ENCODE data around the gene ULK2. TPM values are rescaled to one million over a fixed set of nuclear protein-coding genes. Genes with fewer than 3 reads are reported as not detected.
A peak's percentile ranks its signal among the peaks of the same experiment; 100 is the strongest.

ULK2 gene
- total RNA-seq, 1 donor from 2014 or later = 20.6 TPM

- Mint-ChIP-seq H3K4me3 (no peak overlapping the region), H3K9me3 (no peaks in the 10 kb centered on the region), H3K36me3 (peaks cover 28% of the 10 kb centered on the region), H3K27ac (no peak overlapping the region), H3K27me3 (ENCODE audit: insufficient read depth, low read depth) (no peaks in the 10 kb centered on the region), H3K4me1 (no peaks in the 10 kb centered on the region)
- DNase-seq (ENCODE audit: low spot score) = no peak
- Histone ChIP-seq H2AFZ (replicated peaks) (no peak overlapping the region), H4K20me1 (ENCODE audit: low read depth) (no peaks in the 10 kb centered on the region), H3K27ac (no peak overlapping the region), H3K4me1 (no peaks in the 10 kb centered on the region), H3K27me3 (no peaks in the 10 kb centered on the region), H3K79me2 (ENCODE audit: low read depth) (no peaks in the 10 kb centered on the region), H3F3A (ENCODE audit: low read depth) (no peaks in the 10 kb centered on the region), H3K36me3 (peaks cover 13% of the 10 kb centered on the region), H3K9me3 (ENCODE audit: low read depth) (no peaks in the 10 kb centered on the region), H3K4me3 (no peak overlapping the region), H3K4me2 (no peak overlapping the region), H3K9ac (no peak overlapping the region)
- no peak for TF ChIP-seq CTCF (IDR thresholded peaks at IDR 0.05)
- no peak for TF ChIP-seq EZH2phosphoT487 (IDR thresholded peaks at IDR 0.05)
- no peak for TF ChIP-seq EZH2 (IDR thresholded peaks at IDR 0.05)
These were observed 36.7 kb upstream of the ULK2 start for GRCh38 chr17:19904412-19904811.

GRCh38 chr17:19900809-19901208, 33.1 kb upstream of the ULK2 start:
- Histone ChIP-seq H3K27ac (no peak overlapping the region), H3K4me3 (no peak overlapping the region), H3K4me2 (no peak overlapping the region), H3K79me2 (ENCODE audit: low read depth) (no peaks in the 10 kb centered on the region), H3K9me3 (ENCODE audit: low read depth) (no peaks in the 10 kb centered on the region), H3K36me3 (no peaks in the 10 kb centered on the region), H3K27me3 (no peaks in the 10 kb centered on the region), H3K9ac (no peak overlapping the region), H2AFZ (replicated peaks) (no peak overlapping the region), H3K4me1 (peaks cover 13% of the 10 kb centered on the region), H3F3A (ENCODE audit: low read depth) (peaks cover 8% of the 10 kb centered on the region), H4K20me1 (ENCODE audit: low read depth) (no peaks in the 10 kb centered on the region)
- H3K4me3 Mint-ChIP-seq = no peak overlapping the region
- TF ChIP-seq CTCF (IDR thresholded peaks at IDR 0.05) = no peak
- TF ChIP-seq EZH2phosphoT487 (IDR thresholded peaks at IDR 0.05) = no peak
- TF ChIP-seq EZH2 (IDR thresholded peaks at IDR 0.05) = no peak
- H3K27ac Mint-ChIP-seq = no peak overlapping the region
- no peak for DNase-seq (ENCODE audit: low spot score)
- H3K27me3 Mint-ChIP-seq (ENCODE audit: insufficient read depth, low read depth) = no peaks in the 10 kb centered on the region
- H3K4me1 Mint-ChIP-seq = peaks cover 5% of the 10 kb centered on the region
- H3K9me3 Mint-ChIP-seq = no peaks in the 10 kb centered on the region
- peaks cover 10% of the 10 kb centered on the region for H3K36me3 Mint-ChIP-seq

- DNase-seq (ENCODE audit: low spot score) = peak; percentile 3
- Histone ChIP-seq H3K36me3 (no peaks in the 10 kb centered on the region), H3K27ac (peak overlapping the region; percentile 7), H3K4me3 (no peak overlapping the region), H2AFZ (replicated peaks) (no peak overlapping the region), H3K9me3 (ENCODE audit: low read depth) (no peaks in the 10 kb centered on the region), H3K9ac (no peak overlapping the region), H3F3A (ENCODE audit: low read depth) (peaks cover 8% of the 10 kb centered on the region), H3K79me2 (ENCODE audit: low read depth) (no peaks in the 10 kb centered on the region), H4K20me1 (ENCODE audit: low read depth) (no peaks in the 10 kb centered on the region), H3K27me3 (no peaks in the 10 kb centered on the region), H3K4me1 (peaks cover 13% of the 10 kb centered on the region), H3K4me2 (peak overlapping the region; percentile 1)
- Mint-ChIP-seq H3K9me3 (no peaks in the 10 kb centered on the region), H3K4me3 (no peak overlapping the region), H3K4me1 (peaks cover 5% of the 10 kb centered on the region), H3K27me3 (ENCODE audit: insufficient read depth, low read depth) (no peaks in the 10 kb centered on the region), H3K36me3 (peaks cover 4% of the 10 kb centered on the region), H3K27ac (no peak overlapping the region)
- no peak for TF ChIP-seq EZH2phosphoT487 (IDR thresholded peaks at IDR 0.05)
- TF ChIP-seq EZH2 (IDR thresholded peaks at IDR 0.05) = no peak
- TF ChIP-seq CTCF (IDR thresholded peaks at IDR 0.05) = no peak
These were observed 30.2 kb upstream of the ULK2 start for GRCh38 chr17:19897903-19898302.

Measured in neural progenitor cell (in vitro differentiated cells).